CD4-positive, CD25-positive, alpha-beta regulatory T cell (primary cell): ENCODE measurements around the gene MIA. TPM values are rescaled to one million over a fixed set of nuclear protein-coding genes. Genes with fewer than 3 reads are reported as not detected.
A peak's percentile ranks its signal among the peaks of the same experiment; 100 is the strongest.
"Not testable (repeated sequence)": the region's sequence is repeated elsewhere in the genome, so short reads cannot be mapped to it uniquely, and the experiment has no call there.

ENCODE experiments used
- ATAC-seq, 2 donors: fragments of 150-1000 bp; cut with Tn5 transposase; one replicate each; pipeline ENCODE4 v1.10.0; 2021; ENCODE audit warnings: low read depth in 2 of 2, moderate number of reproducible peaks in 2 of 2, moderate library complexity in 1 of 2
- DNase-seq, 3 donors: peaks; one replicate each; pipeline versions ENCODE4 v3.0.0 to v3.0.0-alpha.2; 2012 to 2022; ENCODE audit warnings: mixed read lengths in 1 of 3
- H3K27ac ChIP-seq: one replicate; pipeline ENCODE4 v1.7.0; 2013; ENCODE audit warnings: mild to moderate bottlenecking, low read length; ENCODE audit not compliant: insufficient read depth, poor library complexity, severe bottlenecking
- H3K27me3 ChIP-seq: one replicate; pipeline ENCODE4 v1.7.0; 2013; ENCODE audit warnings: low read length; ENCODE audit not compliant: control insufficient read depth, insufficient read depth
- H3K36me3 ChIP-seq: one replicate; pipeline ENCODE4 v1.7.0; 2013; ENCODE audit warnings: mild to moderate bottlenecking, low read length, moderate library complexity; ENCODE audit not compliant: control insufficient read depth, insufficient read depth
- H3K4me1 ChIP-seq: 2 replicates; pipeline ENCODE4 v1.7.0; 2013; ENCODE audit warnings: mild to moderate bottlenecking, low read length; ENCODE audit not compliant: insufficient read depth, control insufficient read depth, poor library complexity, severe bottlenecking
- H3K4me3 ChIP-seq: one replicate; pipeline ENCODE4 v1.7.0; 2013; ENCODE audit warnings: low read depth, mild to moderate bottlenecking, low read length, moderate library complexity
- H3K9me3 ChIP-seq, 2 experiments: 1 replicate in 1 of 2; 2 replicates in 1 of 2; pipeline ENCODE4 v1.7.0; 2013; ENCODE audit warnings: low read length in 2 of 2, mild to moderate bottlenecking in 1 of 2, moderate library complexity in 1 of 2; ENCODE audit not compliant: control insufficient read depth in 2 of 2
- H3K27ac Mint-ChIP-seq, 3 donors: one replicate each; pipeline ENCODE4 v1.8.0; 2020 to 2022; ENCODE audit warnings: mild to moderate bottlenecking in 3 of 3, mixed read lengths in 3 of 3, moderate library complexity in 2 of 3
- H3K27me3 Mint-ChIP-seq: one replicate; pipeline ENCODE4 v1.8.0; 2022; ENCODE audit warnings: mild to moderate bottlenecking, mixed read lengths
- H3K36me3 Mint-ChIP-seq: one replicate; pipeline ENCODE4 v1.8.0; 2020; ENCODE audit warnings: mixed read lengths
- H3K4me1 Mint-ChIP-seq, 4 donors: one replicate each; pipeline ENCODE4 v1.8.0; 2020 to 2022; ENCODE audit warnings: mixed read lengths in 4 of 4, mild to moderate bottlenecking in 1 of 4
- H3K4me3 Mint-ChIP-seq, 4 donors: one replicate each; pipeline ENCODE4 v1.8.0; 2020 to 2022; ENCODE audit warnings: mild to moderate bottlenecking in 4 of 4, mixed read lengths in 4 of 4, moderate library complexity in 3 of 4
- H3K9me3 Mint-ChIP-seq, 7 donors: one replicate each; pipeline ENCODE4 v1.8.0; 2020 to 2022; ENCODE audit warnings: mixed read lengths in 7 of 7, mild to moderate bottlenecking in 3 of 7, moderate library complexity in 2 of 7
- polyA plus RNA-seq, 4 donors: library from polyadenylated mRNA; unstranded; fragments of 300-500 nt; fragmentation: Illumina TruSeq; gene quantifications; one replicate each; pipeline ENCODE4 v1.2.3, GENCODE V29; 2021
- total RNA-seq: library from RNA; stranded (reverse); gene quantifications from one replicate; pipeline ENCODE4 v1.2.3, GENCODE V29; 2022

The MIA gene
- total and polyA plus RNA-seq, 5 donors from 2014 or later = not detected

DNA sequence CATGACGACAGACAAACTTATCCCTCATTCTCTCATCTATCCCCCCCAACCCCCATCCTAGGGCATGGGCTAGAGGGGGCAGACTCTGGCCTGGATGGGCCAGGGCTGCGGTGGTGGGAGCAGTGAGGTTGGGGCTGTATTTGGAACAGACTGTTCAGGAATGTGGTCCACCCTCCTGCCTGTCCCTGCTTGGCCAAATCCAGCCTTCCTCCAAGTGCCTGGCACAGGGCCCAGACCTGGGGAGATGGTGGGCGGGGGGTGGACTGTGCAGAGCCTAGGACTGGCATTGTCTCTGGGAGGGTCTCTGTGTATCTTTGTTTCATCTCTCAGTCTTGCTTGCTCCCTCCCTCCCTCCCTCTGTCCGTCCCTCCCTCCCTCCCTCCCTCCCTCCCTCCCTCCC, 37.9 kb downstream of the MIA start:
- ATAC-seq (no peak), DNase-seq (no peak)
- Histone ChIP-seq H3K4me3 (no peak overlapping the region), H3K4me1 (peaks cover 23% of the 10 kb centered on the region), H3K27me3 (no peaks in the 10 kb centered on the region), H3K27ac (no peak overlapping the region), H3K9me3 (no peaks in the 10 kb centered on the region), H3K36me3 (peaks cover 15% of the 10 kb centered on the region)
- H3K9me3 Mint-ChIP-seq = peaks cover 0 to 2% (median 0%) of the 10 kb centered on the region in 7 donors
- peaks cover 25% of the 10 kb centered on the region for H3K27me3 Mint-ChIP-seq
- H3K27ac Mint-ChIP-seq = peak overlapping the region in 2 of 3 donors; percentile 64 to 74
- no peaks in the 10 kb centered on the region for H3K36me3 Mint-ChIP-seq
- peak overlapping the region in 2 of 4 donors; percentile 95 for H3K4me3 Mint-ChIP-seq
- peaks cover 5 to 50% (median 24%) of the 10 kb centered on the region in 4 donors for H3K4me1 Mint-ChIP-seq

GRCh38 chr19:40815223-40815622, 39.9 kb downstream of the MIA start:
- H3K4me1 Mint-ChIP-seq = peaks cover 9 to 58% (median 37%) of the 10 kb centered on the region in 4 donors
- no peak overlapping the region for H3K4me3 ChIP-seq
- no peaks in the 10 kb centered on the region for H3K9me3 ChIP-seq
- H3K36me3 Mint-ChIP-seq = no peaks in the 10 kb centered on the region
- H3K4me3 Mint-ChIP-seq = peak overlapping the region in 1 of 4 donors; percentile 61
- peaks cover 0 to 1% (median 0%) of the 10 kb centered on the region in 7 donors for H3K9me3 Mint-ChIP-seq
- ATAC-seq = no peak
- DNase-seq = no peak
- H3K27ac Mint-ChIP-seq = peak overlapping the region in 1 of 3 donors; percentile 8
- H3K4me1 ChIP-seq = peaks cover 37% of the 10 kb centered on the region
- H3K36me3 ChIP-seq = no peaks in the 10 kb centered on the region
- peaks cover 25% of the 10 kb centered on the region for H3K27me3 Mint-ChIP-seq
- no peaks in the 10 kb centered on the region for H3K27me3 ChIP-seq
- no peak overlapping the region for H3K27ac ChIP-seq

- Mint-ChIP-seq H3K27ac (peak overlapping the region; percentile 66 to 89 (median 78)), H3K4me1 (peaks cover 4 to 36% (median 20%) of the 10 kb centered on the region in 4 donors), H3K4me3 (peak overlapping the region; percentile 65 to 91 (median 86))
- H3K27me3 ChIP-seq, H3K9me3 ChIP-seq, H3K36me3 Mint-ChIP-seq, H3K4me3 ChIP-seq, H3K27me3 Mint-ChIP-seq, H3K36me3 ChIP-seq, H3K9me3 Mint-ChIP-seq: not testable (repeated sequence)
- Histone ChIP-seq H3K27ac (peak overlapping the region; percentile 51), H3K4me1 (peaks cover 22% of the 10 kb centered on the region)
- peak; percentile 65 to 69 (median 67) for DNase-seq
- ATAC-seq = peak; percentile 87 to 88
Observed at GRCh38 chr19:40818480-40819399, 43.4 kb downstream of the MIA start.

DNA sequence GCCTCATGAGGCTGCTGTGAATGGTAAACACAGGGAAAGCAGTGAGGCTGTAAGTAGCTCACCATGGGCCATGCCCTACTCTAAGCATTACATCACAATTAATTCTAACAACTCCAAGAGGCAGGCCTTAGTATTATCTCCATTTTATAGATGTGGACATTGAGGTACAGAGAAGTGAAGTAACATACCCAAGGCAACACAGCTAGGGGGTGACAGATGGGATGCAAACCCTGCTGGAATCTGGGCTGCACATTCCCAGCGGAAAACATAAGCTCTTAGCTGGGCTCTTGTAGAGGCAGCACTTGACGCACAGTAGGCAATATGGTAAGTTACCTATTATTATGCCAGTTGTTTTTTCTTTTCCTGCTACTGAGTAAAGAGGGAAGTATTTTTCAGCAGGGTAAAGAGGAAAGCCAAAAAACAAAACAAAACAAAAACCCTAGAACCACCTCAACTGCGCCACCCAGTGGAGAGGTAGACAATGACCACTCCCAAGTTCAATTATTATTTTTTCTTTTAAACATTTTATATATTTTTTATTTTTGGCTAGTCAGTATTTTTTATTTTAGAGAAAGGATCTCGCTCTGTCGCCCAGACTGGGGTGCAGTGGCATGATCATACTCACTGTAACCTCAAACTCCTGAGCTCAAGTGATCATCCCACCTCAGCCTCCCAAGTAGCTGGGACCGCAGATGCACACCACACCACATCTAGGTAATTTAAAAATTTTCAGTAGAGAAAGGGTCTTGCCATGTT, 44.3 kb downstream of the MIA start:
- peak overlapping the region; percentile 26 to 88 (median 78) for H3K27ac Mint-ChIP-seq

GRCh38 chr19:40822161-40822560, 46.8 kb downstream of the MIA start:
- peaks cover 3% of the 10 kb centered on the region for H3K36me3 ChIP-seq
- peaks cover 22% of the 10 kb centered on the region for H3K4me1 ChIP-seq
- no peak for DNase-seq
- Mint-ChIP-seq H3K4me1 (peaks cover 4 to 48% (median 28%) of the 10 kb centered on the region in 4 donors), H3K9me3 (peaks cover 0 to 1% (median 0%) of the 10 kb centered on the region in 7 donors), H3K4me3 (no peak overlapping the region), H3K27ac (peak overlapping the region in 2 of 3 donors; percentile 41 to 59), H3K27me3 (no peaks in the 10 kb centered on the region), H3K36me3 (peaks cover 7% of the 10 kb centered on the region)
- H3K4me3 ChIP-seq = no peak overlapping the region
- H3K27ac ChIP-seq = no peak overlapping the region
- no peak for ATAC-seq
- H3K9me3 ChIP-seq = no peaks in the 10 kb centered on the region
- H3K27me3 ChIP-seq = no peaks in the 10 kb centered on the region

More for the DNA sequence above, 44.3 kb downstream of the MIA start:
- H3K9me3 Mint-ChIP-seq, H3K27me3 Mint-ChIP-seq, H3K9me3 ChIP-seq, ATAC-seq, H3K36me3 ChIP-seq, H3K27me3 ChIP-seq, H3K36me3 Mint-ChIP-seq: not testable (repeated sequence)
- peak overlapping the region; percentile 23 to 60 (median 52) for H3K4me3 Mint-ChIP-seq
- peaks cover 22% of the 10 kb centered on the region for H3K4me1 ChIP-seq
- peak overlapping the region; percentile 51 for H3K4me3 ChIP-seq
- peak overlapping the region; percentile 51 for H3K27ac ChIP-seq
- peak; percentile 49 to 69 (median 65) for DNase-seq
- H3K4me1 Mint-ChIP-seq = peaks cover 4 to 39% (median 19%) of the 10 kb centered on the region in 4 donors

DNA sequence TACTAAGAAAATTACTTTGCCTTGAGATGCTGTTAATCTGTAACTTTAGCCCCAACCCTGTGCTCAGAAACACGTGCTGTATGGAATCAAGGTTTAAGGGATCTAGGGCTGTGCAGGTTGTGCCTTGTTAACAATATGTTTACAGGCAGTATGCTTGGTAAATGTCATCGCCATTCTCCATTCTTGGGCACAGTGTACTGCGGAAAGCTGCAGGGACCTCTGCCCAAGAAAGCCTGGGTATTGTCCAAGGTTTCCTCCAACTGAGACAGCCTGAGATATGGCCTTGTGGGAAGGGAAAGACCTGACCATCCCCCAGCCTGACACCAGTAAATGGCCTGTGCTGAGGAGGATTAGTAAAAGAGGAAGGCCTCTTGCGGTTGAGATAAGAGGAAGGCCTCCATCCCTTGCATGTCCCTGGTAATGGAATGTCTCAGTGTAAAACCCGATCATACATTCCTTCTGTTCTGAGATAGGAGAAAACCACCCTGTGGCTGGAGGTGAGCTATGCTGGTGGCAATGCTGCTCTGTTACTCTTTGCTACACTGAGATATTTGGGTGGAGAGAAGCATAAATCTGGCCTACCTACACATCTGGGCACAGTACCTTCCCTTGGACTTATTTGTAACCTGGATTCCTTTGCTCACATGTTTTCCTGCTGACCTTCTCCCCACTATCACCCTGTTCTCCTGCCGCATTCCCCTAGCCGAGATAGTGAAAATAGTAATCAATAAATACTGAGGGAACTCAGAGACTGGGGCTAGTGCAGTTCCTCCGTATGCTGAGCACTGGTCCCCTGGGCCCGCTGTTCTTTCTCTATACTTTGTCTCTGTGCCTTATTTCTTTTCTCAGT, 47.6 kb downstream of the MIA start:
- H3K27ac ChIP-seq, H3K4me3 Mint-ChIP-seq: not testable (repeated sequence)

DNA sequence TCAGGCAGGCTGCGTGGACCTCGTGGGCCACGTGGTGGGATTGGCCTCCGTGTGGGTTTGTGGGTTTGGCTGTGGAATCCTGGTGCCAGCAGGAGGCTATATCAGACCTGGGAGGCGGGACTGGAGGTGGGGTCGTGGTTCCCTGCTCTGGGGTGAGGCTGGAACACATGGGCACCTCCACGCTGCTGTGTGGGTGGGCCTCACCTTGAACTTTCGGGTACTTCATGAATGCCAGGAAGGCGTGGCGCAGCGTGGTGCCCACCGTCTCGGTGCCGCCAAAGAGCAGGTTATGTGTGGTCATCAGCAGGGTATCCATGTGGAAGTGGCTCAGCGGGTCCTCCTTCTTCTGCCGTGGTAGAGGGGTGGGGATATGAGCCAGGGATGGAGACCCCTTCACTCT, 49.6 kb downstream of the MIA start:
- not testable (repeated sequence) for ATAC-seq, H3K4me3 ChIP-seq, DNase-seq, H3K36me3 ChIP-seq, H3K4me1 ChIP-seq, H3K27ac ChIP-seq, H3K4me3 Mint-ChIP-seq, H3K9me3 ChIP-seq, H3K9me3 Mint-ChIP-seq, H3K27me3 ChIP-seq, H3K27me3 Mint-ChIP-seq
- Mint-ChIP-seq H3K36me3 (peaks cover 24% of the 10 kb centered on the region), H3K4me1 (peaks cover 7 to 31% (median 11%) of the 10 kb centered on the region in 4 donors), H3K27ac (peak overlapping the region in 1 of 3 donors; percentile 54)

More for the DNA sequence above, 47.6 kb downstream of the MIA start:
- H3K9me3 Mint-ChIP-seq, H3K4me3 ChIP-seq, H3K9me3 ChIP-seq, H3K36me3 ChIP-seq, ATAC-seq, H3K27me3 ChIP-seq, H3K27me3 Mint-ChIP-seq, DNase-seq: not testable (repeated sequence)
- peaks cover 11% of the 10 kb centered on the region for H3K36me3 Mint-ChIP-seq
- H3K4me1 Mint-ChIP-seq = peaks cover 4 to 46% (median 28%) of the 10 kb centered on the region in 4 donors
- H3K4me1 ChIP-seq = peaks cover 19% of the 10 kb centered on the region
- peak overlapping the region in 2 of 3 donors; percentile 60 to 62 for H3K27ac Mint-ChIP-seq
